ENCODE data around the gene TCF7L1. TPM values are rescaled to one million over a fixed set of nuclear protein-coding genes. Genes with fewer than 3 reads are reported as not detected.

Gene TCF7L1
- polyA plus RNA-seq, 1 experiment, result 3.2 TPM

DNA sequence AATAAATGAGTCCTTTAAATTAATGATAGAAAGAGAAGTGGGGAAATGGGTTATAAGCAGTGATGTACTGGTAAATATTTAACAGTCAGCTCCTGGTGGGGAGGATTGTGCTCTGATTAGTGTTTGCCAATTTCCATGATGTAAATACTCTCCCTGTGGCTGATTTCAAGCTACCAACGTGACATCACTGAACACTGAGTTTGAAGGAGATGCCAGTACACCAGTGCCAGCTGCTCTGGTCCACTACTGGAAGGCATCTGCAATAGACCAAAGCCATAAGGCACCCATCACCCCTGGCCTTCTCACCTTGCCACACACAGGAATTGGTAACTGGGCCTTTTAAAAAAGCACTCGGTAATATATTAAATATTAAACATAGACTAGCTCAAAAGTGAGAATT, 116.9 kb downstream of the TCF7L1 start:
- no peak for DNase-seq (ENCODE audit: low read depth)
- CTCF ChIA-PET, result interaction anchor here (1.4 to 2.2 kb wide), 2 partner anchors 14 to 16 kb away, joined by 3 to 13 read pairs; no protein-coding TSS in a partner anchor

DNA sequence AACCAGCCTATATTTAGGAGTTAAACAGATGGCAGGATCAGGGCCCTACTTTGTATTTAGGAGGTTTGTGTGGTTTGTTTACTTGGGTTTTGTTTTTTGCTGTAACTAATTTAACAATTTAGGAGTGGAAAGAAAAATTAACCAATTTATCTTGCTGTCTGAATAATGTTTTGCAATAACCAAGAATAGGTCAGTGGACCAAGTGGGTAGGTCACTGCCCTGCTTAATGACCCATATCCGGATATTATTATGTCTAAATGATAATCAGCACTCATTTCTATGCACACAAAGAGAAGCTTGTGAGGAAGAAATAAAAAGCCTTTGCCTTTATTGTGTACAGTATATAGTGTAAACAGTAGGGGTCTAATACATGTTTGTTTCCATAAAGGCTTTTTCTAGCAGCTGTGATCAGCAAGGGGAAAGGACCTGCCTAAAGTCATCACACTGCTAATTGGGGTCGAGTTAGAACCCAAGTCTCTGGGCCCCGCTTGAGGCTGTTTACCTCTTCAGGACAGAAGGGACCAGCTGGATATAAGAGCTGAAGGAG, 118.0 kb downstream of the TCF7L1 start:
- Histone ChIP-seq H3K36me3 (ENCODE audit: control insufficient read depth, insufficient read depth, low read length) (no peaks in the 10 kb centered on the region), H3K27me3 (ENCODE audit: control insufficient read depth, insufficient read depth, low read length) (no peaks in the 10 kb centered on the region), H3K4me3 (ENCODE audit: low read depth, low read length) (no peak overlapping the region)
- TF ChIP-seq CTCF (IDR thresholded peaks at IDR 0.05; ENCODE audit: insufficient read depth, low read depth, low read length), result no peak
- ChIA-PET POLR2A (no interaction called here), CTCF (interaction anchor here (0.8 to 2.2 kb wide), 5 partner anchors 13 to 104 kb away, joined by 3 to 13 read pairs (median 4); no protein-coding TSS in a partner anchor)
- DNase-seq (ENCODE audit: low read depth), result no peak

More for the DNA sequence above, 116.9 kb downstream of the TCF7L1 start:
- Histone ChIP-seq H3K4me3 (ENCODE audit: low read depth, low read length) (no peak overlapping the region), H3K36me3 (ENCODE audit: control insufficient read depth, insufficient read depth, low read length) (no peaks in the 10 kb centered on the region), H3K27me3 (ENCODE audit: control insufficient read depth, insufficient read depth, low read length) (no peaks in the 10 kb centered on the region)
- POLR2A ChIA-PET, result no interaction called here
- TF ChIP-seq CTCF (IDR thresholded peaks at IDR 0.05; ENCODE audit: insufficient read depth, low read depth, low read length), result no peak

DNA sequence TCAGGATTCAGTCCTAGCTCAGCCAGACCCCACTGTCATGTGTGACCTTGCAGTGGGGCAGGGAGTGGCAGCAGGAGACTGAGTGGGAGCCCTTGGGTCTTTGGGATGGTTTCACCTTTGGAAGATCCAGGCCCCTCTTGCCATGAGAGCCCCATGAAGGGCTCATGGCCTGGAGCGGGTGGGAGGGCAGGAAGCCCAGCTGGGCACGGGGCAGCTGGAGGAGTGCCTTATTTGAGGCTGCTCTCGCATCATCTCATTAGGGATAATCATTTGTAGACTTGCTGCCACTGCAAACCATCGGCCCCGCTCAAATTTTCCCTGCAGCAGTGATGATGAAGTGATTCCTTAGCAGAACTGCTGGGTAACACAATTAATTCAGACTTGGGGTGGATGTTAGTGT, 120.7 kb downstream of the TCF7L1 start:
- TF ChIP-seq CTCF (IDR thresholded peaks at IDR 0.05; ENCODE audit: insufficient read depth, low read depth, low read length), result no peak
- DNase-seq (ENCODE audit: low read depth), result no peak
- Histone ChIP-seq H3K4me3 (ENCODE audit: low read depth, low read length) (no peak overlapping the region), H3K36me3 (ENCODE audit: control insufficient read depth, insufficient read depth, low read length) (no peaks in the 10 kb centered on the region), H3K27me3 (ENCODE audit: control insufficient read depth, insufficient read depth, low read length) (no peaks in the 10 kb centered on the region)
- POLR2A ChIA-PET, result no interaction called here
- CTCF ChIA-PET, result no interaction called here

DNA sequence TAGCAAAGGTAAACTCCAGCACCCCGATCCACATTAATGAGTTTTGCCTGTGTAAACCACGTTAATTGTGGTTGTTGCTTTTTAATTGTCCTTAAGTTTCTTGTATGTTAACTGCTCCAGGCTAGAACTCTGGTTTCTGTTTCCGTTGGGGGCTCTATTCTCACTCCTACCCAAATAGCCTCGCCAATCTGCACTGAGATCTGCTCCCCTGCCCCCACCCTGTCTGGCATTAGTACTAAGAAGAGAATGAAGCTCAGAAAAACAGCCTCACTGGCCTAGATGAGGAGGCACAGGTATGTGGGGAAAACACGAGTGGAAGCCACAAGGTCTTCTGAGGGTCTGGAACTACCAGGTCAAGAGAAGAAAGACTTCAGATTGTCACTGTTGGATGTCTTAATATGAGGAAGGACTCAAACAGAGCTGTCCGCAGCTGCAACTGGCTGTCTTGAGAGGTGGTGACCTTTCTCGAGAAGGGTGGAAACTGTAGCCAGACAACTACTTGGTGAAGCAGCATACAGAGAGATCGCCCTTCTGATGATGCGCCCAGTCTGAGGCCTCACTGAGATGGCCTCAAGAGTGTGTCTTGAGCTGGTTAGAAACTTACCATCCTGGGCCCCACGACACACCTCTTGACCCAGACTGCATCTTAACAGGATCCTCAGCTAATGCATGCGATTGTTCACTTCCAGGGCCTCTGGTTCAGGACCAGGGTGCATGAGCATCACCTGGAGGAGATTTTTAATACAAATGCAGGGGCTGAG, 121.5 kb downstream of the TCF7L1 start:
- CTCF ChIA-PET, result interaction anchor here (1.4 to 1.6 kb wide), 2 partner anchors 12 to 44 kb away, joined by 4 to 5 read pairs; no protein-coding TSS in a partner anchor
- Histone ChIP-seq H3K4me3 (ENCODE audit: low read depth, low read length) (no peak overlapping the region), H3K36me3 (ENCODE audit: control insufficient read depth, insufficient read depth, low read length) (no peaks in the 10 kb centered on the region), H3K27me3 (ENCODE audit: control insufficient read depth, insufficient read depth, low read length) (no peaks in the 10 kb centered on the region)
- no peak for TF ChIP-seq CTCF (IDR thresholded peaks at IDR 0.05; ENCODE audit: insufficient read depth, low read depth, low read length)
- POLR2A ChIA-PET, result no interaction called here
- no peak for DNase-seq (ENCODE audit: low read depth)

- no peak for DNase-seq (ENCODE audit: low read depth)
- TF ChIP-seq CTCF (IDR thresholded peaks at IDR 0.05; ENCODE audit: insufficient read depth, low read depth, low read length), result no peak
- Histone ChIP-seq H3K4me3 (ENCODE audit: low read depth, low read length) (no peak overlapping the region), H3K36me3 (ENCODE audit: control insufficient read depth, insufficient read depth, low read length) (no peaks in the 10 kb centered on the region), H3K27me3 (ENCODE audit: control insufficient read depth, insufficient read depth, low read length) (no peaks in the 10 kb centered on the region)
- POLR2A ChIA-PET, result no interaction called here
- CTCF ChIA-PET, result interaction anchor here (1.3 to 1.6 kb wide), 4 partner anchors 10 to 189 kb away, joined by 3 to 5 read pairs (median 4); no protein-coding TSS in a partner anchor
Measured at GRCh38 chr2:85255456-85255812, 122.2 kb downstream of the TCF7L1 start.
